SIG-M5 treated with dmso at 0.1 percent for 504 hours (cell line): ENCODE results near the gene UBE3D.
"Not testable (repeated sequence)": the region's sequence is repeated elsewhere in the genome, so short reads cannot be mapped to it uniquely, and the experiment has no call there.

Source experiments
- DNase-seq: peaks from one replicate; lab custom pipeline; 2025; ENCODE audit not compliant: unreplicated experiment; lab: John Stamatoyannopoulos, UW

The UBE3D gene

DNA sequence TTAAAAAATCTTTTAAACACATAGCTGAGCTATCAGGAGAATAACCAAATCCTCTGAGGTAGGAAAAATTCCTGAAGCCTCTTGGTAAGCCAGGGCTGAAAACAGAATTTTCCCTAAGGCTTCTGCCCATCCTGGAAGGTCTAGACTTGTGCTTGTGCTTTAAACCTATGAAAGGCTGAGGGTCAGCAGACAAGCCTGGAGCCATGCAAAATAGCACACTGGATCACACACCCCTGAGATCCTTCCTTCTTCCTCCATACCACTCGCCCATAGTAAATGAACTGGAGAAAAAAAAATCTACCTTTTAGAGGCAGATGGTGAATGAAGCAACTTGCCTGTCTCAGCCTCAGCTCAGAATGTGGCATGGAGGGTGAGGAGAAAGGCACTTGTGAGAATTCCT, 144.4 kb downstream of the UBE3D start:
- DNase-seq: no peak

GRCh38 chr6:82917346-82918064, 148.1 kb downstream of the UBE3D start:
- no peak for DNase-seq

- no peak for DNase-seq
Measured at GRCh38 chr6:82915666-82916065, 150.0 kb downstream of the UBE3D start.

GRCh38 chr6:82914511-82914910, 151.1 kb downstream of the UBE3D start:
- no peak for DNase-seq

DNA sequence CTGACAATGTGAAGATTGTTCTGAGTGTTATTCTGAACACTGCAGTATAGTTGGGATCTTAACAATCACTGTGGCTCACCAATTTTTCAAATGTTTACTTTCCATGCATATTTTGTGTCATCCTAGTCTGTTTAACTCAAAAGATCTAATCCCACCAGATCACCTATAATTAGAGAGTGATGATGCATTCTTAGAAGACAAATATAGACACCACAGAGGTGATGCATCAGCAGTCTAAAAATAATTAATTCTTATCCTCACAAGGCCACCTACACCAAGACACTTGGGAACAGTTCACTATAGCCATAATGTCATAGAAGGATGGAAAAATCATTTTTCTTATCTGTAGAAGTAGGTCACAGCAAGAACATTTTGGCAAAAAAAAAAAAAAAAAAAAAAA, 154.8 kb downstream of the UBE3D start:
- no peak for DNase-seq

DNA sequence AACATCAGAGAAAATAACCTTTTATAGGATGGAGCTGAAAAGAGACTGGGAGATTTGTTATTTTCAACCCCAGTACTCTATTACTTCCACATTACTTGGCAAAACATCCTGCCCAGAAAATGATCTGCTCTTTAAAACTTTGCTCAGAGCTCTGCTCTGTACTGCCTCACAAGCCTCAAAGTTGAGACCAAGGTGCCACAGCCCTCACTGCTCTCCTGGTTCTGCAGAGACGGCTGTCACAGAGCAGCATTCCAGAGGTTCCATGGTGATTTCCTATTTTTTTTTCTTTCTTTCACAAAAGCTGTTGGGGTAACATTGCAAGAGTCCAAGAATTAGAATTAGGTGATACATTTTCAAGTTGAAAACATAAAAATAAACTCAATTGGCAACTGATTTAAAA, 155.2 kb downstream of the UBE3D start:
- no peak for DNase-seq

DNA sequence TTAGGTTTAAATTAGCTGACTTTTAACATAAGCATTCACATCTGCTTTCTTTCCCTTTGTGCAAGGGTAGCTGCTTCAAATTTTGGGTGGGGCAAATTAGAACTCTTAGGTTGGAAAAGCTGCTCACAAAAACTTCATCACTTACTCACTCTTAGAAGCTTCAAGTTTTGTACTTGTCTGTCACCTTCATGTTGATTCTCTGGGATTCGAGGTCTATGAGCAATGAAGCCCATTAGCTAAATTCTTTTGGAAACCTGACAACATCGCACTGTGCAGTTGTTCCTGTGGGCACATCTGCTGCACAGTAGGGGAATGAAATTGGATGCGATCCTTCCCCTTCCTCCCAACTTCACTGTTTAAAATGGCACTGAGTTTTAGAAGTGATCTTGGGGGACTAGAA, 156.1 kb downstream of the UBE3D start:
- DNase-seq: no peak

DNA sequence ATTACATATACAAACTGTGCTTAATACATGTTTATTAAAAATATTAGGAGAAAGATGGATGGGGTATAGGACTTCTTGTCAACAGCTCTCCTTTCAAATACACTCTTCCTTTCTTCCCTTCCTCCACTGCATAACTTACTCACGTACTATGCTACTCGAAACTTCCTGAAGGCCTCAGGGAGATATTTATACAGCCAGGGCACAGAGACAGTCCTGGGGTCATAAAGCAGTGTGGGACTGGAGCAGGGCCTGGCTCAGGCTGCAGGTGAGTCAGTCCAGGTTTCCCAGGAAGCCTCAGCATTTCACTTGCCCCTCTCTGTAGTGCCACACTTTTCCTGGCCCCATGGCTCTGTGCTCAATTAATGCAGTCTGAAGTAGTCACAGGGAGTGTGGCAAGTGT, 157.0 kb downstream of the UBE3D start:
- DNase-seq: no peak

DNA sequence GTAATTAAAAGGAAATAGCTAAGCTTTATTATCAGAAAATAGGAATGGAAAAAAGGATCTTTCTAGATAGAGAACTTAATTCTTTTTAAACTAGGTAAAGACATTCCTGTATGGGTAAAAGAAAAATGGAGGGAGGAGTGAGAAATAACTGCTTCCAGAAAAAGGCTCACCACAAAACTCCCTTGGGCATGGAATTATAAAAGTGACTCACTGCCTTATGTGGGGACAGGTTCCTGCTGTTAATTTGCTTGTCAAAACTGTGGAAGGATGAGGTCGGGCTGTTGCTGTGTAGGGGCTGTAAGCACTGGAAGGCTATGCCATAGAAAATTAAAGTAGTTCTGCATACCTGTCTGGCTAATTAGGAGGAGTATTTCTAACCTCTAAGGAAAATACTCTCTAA, 158.7 kb downstream of the UBE3D start:
- no peak for DNase-seq

- no peak for DNase-seq
Measured at GRCh38 chr6:82906489-82906888, 159.2 kb downstream of the UBE3D start.

DNA sequence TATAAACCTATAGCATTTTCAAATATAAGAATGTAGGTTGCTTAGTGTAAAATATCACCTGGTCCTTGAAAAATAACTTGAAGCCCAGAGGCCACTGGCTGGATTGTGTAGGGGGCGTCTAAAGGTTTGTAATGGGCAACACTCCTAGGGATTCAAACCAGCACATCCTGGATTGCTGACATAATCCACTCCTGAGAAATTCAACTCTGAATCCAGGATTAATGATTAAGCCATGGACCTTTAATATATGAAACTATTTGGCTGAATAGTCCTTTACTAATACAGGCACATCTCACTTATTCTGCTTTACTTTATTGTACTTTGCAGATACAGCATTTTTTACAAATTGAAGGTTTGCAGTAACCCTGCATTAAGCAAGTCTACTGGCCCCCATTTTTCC, 160.8 kb downstream of the UBE3D start:
- no peak for DNase-seq

DNA sequence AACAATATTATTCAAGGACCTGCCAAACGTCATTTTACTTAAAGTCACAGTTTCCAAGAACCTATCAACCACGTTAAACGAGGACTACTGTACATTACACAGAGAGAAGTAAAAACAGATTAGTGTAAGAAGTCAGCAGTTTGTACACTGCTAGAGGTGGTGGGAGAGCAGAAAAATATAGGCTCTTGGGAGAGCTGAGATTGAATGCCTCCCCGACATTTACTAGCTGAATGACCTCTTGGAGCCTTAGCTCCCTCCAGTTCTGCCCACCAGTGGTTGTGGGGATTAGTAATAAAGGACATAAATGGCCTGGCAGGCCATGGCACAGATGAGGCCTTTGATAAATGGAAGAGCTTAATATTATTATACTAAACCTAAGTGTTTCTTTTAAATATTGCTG, 161.4 kb downstream of the UBE3D start:
- DNase-seq: no peak

GRCh38 chr6:82902290-82902689, 163.4 kb downstream of the UBE3D start:
- DNase-seq: no peak

DNA sequence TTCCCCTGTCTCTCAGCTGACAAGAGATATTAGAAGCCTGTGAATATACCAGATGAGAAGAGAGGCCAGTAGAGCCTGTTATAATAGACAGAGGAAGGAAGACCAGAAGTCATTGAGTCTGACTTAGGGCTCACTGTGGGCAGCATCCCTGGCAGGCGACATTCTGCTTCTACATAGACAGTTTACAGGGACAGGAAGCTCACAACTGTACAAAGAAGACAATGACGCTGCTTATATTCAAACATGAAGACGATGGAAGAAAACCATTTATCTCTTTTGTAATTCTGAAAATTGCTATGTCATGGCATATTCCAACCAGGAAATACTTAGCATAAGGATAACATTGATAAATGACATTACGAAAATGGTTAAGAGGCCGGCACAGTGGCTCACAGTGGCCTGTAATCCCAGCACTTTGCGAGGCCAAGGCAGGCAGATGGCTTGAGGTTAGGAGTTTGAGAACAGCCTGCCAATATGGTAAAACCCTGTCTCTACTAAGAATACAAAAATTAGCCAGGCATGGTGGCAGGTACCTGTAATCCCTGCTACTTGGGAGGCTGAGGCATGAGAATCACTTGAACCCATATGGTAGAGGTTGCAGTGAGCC, 170.9 kb downstream of the UBE3D start:
- no peak for DNase-seq

GRCh38 chr6:82893889-82894652, 171.6 kb downstream of the UBE3D start:
- no peak for DNase-seq

DNA sequence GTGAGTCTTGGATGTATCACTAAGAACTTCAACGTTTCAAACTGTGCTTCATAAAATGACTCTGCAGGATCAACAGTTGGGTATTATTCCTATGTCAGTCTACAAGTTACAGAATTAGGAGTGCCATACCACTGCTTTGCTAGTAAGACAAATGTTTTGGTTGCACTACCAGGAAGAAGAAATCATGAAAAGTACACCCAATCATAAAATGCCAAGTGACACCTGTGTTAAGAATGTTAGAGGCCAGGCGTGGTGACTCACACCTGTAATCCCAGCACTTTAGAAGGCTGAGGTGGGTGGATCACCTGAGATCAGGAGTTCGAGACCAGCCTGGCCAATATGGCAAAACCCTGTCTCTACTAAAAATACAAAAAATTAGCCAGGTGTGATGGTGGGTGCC, 174.1 kb downstream of the UBE3D start:
- not testable (repeated sequence) for DNase-seq

DNA sequence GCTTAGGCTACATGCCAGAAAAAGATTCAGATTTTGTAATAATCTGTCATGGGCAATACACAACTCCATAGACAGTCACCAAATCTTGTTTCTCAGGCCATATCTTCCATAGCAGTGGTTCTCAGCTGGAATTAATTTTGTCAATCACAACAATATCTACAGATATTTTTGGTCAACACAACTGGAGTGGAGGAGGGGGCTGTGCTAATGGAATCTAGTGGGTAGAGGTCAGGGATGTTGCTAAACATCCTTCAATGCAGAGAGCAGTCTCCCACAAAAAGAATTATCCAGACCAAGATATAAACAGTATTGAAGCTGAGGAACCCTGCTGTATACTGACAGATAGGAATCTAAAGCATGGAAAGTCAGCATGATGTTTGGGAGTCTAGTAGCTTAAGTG, 174.6 kb downstream of the UBE3D start:
- DNase-seq: no peak

DNA sequence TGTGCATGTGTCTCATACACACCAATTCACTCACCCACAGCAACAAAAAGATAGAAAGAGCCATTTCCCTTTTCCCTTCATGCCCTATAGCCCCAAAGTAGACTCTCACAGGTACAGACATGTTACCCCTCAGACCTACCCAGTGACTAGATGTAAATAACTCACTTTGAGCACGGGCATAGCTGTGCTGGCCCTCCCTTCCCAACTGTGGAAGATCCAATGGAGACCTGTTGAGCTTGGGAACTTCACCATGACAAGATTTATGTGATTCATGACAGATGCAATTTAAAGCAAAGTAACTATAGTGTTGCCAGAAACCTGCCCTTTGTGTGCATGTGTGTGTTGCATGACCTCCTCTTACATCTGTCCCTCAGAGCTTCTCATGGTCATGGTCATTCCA, 175.4 kb downstream of the UBE3D start:
- no peak for DNase-seq

- no peak for DNase-seq
Measured at GRCh38 chr6:82889143-82889542, 176.5 kb downstream of the UBE3D start.

GRCh38 chr6:82882363-82883023, 183.1 kb downstream of the UBE3D start:
- no peak for DNase-seq

DNA sequence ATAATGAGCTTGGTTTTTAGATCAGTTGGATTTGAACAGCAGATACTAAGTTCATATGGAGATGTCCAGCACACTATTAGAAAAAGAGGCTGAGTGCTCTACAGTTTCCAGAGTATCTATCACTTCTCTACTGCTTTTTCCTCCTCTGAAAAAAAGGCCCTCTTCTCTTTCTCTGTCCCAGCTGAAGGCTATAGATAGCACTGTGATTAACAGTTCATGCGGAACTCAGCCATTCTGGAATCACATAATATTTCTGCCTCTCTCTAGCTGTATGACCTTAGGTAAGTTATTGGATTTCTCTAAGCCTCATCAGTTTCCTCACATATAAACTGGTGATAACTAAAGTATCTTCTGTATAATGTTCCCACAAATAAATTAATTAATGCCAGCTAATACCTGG, 184.1 kb downstream of the UBE3D start:
- DNase-seq: no peak

GRCh38 chr6:82878812-82879211, 186.8 kb downstream of the UBE3D start:
- DNase-seq: no peak
